ENCODE results near the gene LCN15. TPM values are rescaled to one million over a fixed set of nuclear protein-coding genes. Genes with fewer than 3 reads are reported as not detected.
"Not testable (repeated sequence)": the region's sequence is repeated elsewhere in the genome, so short reads cannot be mapped to it uniquely, and the experiment has no call there.

Gene LCN15
- polyA plus RNA-seq, 3 donors = not detected

- WGBS (ENCODE audit: insufficient coverage) = 97% methylated on average over 7 of the region's 13 CpGs
- H3K4me3 Mint-ChIP-seq = no peak overlapping the region
- no peak overlapping the region for H3K9ac ChIP-seq (ENCODE audit: insufficient read depth, low read length, poor library complexity, severe bottlenecking)
- H4K20me1 ChIP-seq (ENCODE audit: insufficient read depth, low read length) = no peaks in the 10 kb centered on the region
- peaks cover 3 to 13% (median 8%) of the 10 kb centered on the region in 3 donors for H3K27me3 Mint-ChIP-seq (ENCODE audit: low read depth in 3 of 3)
- peaks cover 9% of the 10 kb centered on the region for H3K4me1 Mint-ChIP-seq
- no peak for TF ChIP-seq CTCF (IDR thresholded peaks at IDR 0.05)
- H3K4me2 ChIP-seq (replicated peaks; ENCODE audit: extremely low read depth, low read length, poor library complexity, severe bottlenecking) = no peak overlapping the region
- H3K9me3 Mint-ChIP-seq = peaks cover 0 to 5% (median 3%) of the 10 kb centered on the region in 7 donors
- no peak overlapping the region for H3K27ac ChIP-seq (ENCODE audit: low read depth in 1 of 2, low read length in 2 of 2)
- H3K79me2 ChIP-seq (ENCODE audit: insufficient read depth, low read length) = no peaks in the 10 kb centered on the region
- no peak overlapping the region for H3K27ac Mint-ChIP-seq
- intact Hi-C loops (cut with micrococcal nuclease) = no loop called here
- H3K36me3 Mint-ChIP-seq = no peaks in the 10 kb centered on the region
- peaks cover 0 to under 1% of the 10 kb centered on the region in 2 donors for H3K9me3 ChIP-seq (replicated peaks in 1 of 2; ENCODE audit: control insufficient read depth in 1 of 2, insufficient read depth in 1 of 2, low read length in 2 of 2)
- no peaks in the 10 kb centered on the region for H3K27me3 ChIP-seq (ENCODE audit: control insufficient read depth in 2 of 2, insufficient read depth in 2 of 2, low read length in 2 of 2)
- no peak overlapping the region for H2AFZ ChIP-seq (ENCODE audit: insufficient read depth, low read depth, low read length, poor library complexity, severe bottlenecking)
- no peaks in the 10 kb centered on the region for H3K4me1 ChIP-seq (ENCODE audit: control insufficient read depth in 1 of 2, insufficient read depth in 2 of 2, low read length in 2 of 2)
- no peak for DNase-seq
- no peak overlapping the region for H3K4me3 ChIP-seq (replicated peaks in 1 of 3; ENCODE audit: low read depth in 2 of 3, low read length in 3 of 3)
- no peaks in the 10 kb centered on the region for H3K36me3 ChIP-seq (replicated peaks in 1 of 2; ENCODE audit: control insufficient read depth in 1 of 2, insufficient read depth in 2 of 2, low read length in 2 of 2)
These were observed 2.8 kb downstream of the LCN15 start for GRCh38 chr9:136761545-136761981.

- TF ChIP-seq CTCF (IDR thresholded peaks at IDR 0.05) = peak; percentile 58
- H3K9ac ChIP-seq (ENCODE audit: insufficient read depth, low read length, poor library complexity, severe bottlenecking); H3K4me3 ChIP-seq (replicated peaks in 1 of 3; ENCODE audit: low read depth in 2 of 3, low read length in 3 of 3); H3K36me3 ChIP-seq (replicated peaks in 1 of 2; ENCODE audit: control insufficient read depth in 1 of 2, insufficient read depth in 2 of 2, low read length in 2 of 2); H3K4me1 Mint-ChIP-seq; H3K9me3 ChIP-seq (replicated peaks in 1 of 2; ENCODE audit: control insufficient read depth in 1 of 2, insufficient read depth in 1 of 2, low read length in 2 of 2); intact Hi-C loops (cut with micrococcal nuclease); H3K79me2 ChIP-seq (ENCODE audit: insufficient read depth, low read length); H3K4me2 ChIP-seq (replicated peaks; ENCODE audit: extremely low read depth, low read length, poor library complexity, severe bottlenecking); H2AFZ ChIP-seq (ENCODE audit: insufficient read depth, low read depth, low read length, poor library complexity, severe bottlenecking); H4K20me1 ChIP-seq (ENCODE audit: insufficient read depth, low read length); H3K36me3 Mint-ChIP-seq; H3K27me3 ChIP-seq (ENCODE audit: control insufficient read depth in 2 of 2, insufficient read depth in 2 of 2, low read length in 2 of 2); H3K4me1 ChIP-seq (ENCODE audit: control insufficient read depth in 1 of 2, insufficient read depth in 2 of 2, low read length in 2 of 2); H3K27ac ChIP-seq (ENCODE audit: low read depth in 1 of 2, low read length in 2 of 2); H3K4me3 Mint-ChIP-seq: not testable (repeated sequence)
- H3K27me3 Mint-ChIP-seq (ENCODE audit: low read depth in 3 of 3) = peaks cover 2 to 13% (median 11%) of the 10 kb centered on the region in 3 donors
- H3K27ac Mint-ChIP-seq = peak overlapping the region in 1 of 7 donors; percentile 3
- DNase-seq = peak in 1 of 3 donors; percentile 6
- peaks cover 3 to 11% (median 9%) of the 10 kb centered on the region in 7 donors for H3K9me3 Mint-ChIP-seq
- WGBS (ENCODE audit: insufficient coverage) = 53% methylated on average over 20 of the region's 22 CpGs
These were observed 3.3 kb downstream of the LCN15 start for GRCh38 chr9:136760834-136761544.
